ENCODE data around the gene RGS4.
A peak's percentile ranks its signal among the peaks of the same experiment; 100 is the strongest.
"Not testable (repeated sequence)": the region's sequence is repeated elsewhere in the genome, so short reads cannot be mapped to it uniquely, and the experiment has no call there.

Gene RGS4

DNA sequence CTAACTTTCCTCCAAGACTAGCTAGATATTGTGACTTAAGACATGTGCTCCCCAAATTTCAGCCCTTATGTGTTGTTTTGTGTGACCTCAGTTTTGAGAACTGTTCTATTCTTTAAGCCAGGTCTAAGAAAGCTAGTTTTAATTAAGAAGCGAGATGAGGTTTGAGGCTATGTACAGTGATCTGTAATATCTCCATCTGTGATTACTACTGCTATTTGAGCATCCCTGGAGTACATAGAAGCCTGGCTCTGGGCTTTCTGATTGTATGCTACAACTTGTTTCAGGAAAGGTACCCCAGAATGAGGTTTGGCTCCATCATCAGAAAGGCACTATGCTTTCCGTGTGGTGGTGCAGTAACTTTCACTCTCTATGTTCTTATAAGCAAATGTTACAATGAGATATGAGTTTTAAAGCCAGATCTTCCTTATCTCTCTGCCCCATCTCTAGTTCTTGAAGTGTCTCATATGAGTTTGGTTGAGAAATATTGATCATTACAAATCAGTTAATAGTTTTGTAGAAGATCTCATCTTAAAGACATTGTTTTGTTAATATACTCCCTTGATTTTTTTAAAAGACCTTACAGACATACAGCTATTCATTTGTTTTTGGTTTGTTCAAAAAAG, 605 bp downstream of the RGS4 start:
- no peak for DNase-seq

DNA sequence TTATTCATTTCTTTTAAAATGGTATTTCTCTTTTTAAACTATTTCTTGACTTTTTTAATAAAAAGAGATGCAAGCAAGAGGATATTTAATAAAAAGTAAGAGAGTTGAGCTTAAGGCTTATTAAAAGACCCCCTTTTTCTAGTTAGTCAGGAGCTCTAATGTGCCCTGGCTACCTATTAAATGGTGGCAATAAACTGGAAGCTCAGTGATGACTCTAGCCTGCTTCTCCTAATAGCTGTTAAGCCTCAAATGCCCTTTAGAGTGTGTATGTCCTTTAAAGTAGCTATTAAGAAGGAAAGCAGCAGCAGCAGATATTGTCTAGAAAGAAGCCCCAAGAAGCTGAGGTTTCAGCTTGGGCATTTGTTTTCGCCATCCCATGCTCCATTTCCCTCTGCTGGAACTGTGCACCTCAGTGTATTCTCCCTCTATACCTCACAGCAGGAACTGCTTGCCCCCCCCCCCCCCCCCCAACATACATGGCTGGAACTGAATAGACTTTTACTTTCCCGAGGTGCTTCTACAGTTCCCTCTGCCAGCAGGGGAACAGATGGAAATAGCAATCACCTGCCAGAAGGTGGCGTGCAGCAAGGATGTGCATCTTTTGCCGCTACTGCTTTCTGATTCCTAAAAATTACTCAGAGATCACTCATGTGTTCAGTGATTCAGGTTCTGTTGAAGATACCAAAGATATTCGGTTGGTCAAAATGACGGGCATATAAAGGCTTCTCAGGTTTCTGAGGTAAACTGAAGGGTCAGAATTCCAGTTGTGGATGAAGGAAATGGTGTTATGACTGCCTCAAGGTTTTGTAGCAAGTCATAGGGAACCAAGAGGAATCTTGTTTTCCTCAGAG, 2.5 kb downstream of the RGS4 start:
- DNase-seq, result peak; percentile 46

DNA sequence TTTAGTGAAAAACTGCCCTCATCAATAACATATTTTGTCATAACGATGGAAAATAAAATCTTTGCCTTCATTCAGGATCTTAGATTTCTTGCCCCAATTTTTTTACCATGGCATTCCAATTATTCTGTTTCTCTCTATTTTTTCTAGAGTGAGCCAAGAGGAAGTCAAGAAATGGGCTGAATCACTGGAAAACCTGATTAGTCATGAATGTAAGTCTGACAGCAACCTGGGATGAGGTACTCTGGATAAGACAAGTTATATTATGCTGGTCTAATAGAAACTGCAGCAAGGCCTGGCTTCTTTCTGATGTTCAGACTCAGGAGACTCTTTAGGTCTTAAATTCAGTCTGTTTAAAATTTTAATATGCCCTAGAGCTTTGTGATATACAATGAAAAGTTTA, 3.5 kb downstream of the RGS4 start:
- no peak for DNase-seq

DNA sequence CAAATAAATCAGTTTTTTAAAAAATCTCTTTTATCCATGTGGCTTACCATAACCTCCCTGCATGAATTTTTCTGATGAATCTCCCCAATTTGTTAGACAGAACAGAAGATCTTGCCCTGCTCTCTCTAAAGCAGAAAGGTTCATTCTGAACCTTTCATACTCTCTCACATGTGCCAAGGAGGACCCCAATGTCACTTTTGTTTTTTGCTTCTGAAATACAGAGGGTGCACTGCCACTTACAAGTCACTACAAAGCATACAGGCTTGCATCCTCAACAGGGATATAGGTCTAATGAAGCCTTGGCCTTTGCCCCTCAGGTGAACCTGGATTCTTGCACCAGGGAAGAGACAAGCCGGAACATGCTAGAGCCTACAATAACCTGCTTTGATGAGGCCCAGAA, 4.8 kb downstream of the RGS4 start:
- DNase-seq, result no peak

DNA sequence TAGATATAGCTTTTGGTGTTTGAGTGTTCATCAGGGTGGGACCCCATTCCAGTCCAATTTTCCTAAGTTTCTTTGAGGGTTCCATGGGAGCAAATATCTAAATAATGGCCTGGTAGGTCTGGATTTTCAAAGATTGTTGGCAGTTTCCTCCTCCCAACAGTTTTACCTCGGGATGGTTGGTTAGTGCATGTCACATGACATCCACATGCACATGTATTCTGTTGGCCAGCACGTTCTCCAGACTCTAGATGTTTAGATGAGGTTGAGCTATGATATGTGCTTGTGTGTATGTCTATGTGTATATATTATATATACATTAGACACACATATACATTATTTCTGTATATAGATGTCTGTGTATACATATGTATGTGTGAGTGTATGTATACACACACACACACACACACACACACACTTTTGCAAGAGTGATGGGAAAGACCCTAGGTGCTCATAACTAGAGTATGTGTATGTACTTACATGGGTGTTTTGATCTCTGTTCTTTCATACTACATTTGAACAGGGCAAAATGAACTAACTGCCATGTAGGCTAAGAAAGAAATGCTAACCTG, 5.6 kb downstream of the RGS4 start:
- DNase-seq, result no peak

DNA sequence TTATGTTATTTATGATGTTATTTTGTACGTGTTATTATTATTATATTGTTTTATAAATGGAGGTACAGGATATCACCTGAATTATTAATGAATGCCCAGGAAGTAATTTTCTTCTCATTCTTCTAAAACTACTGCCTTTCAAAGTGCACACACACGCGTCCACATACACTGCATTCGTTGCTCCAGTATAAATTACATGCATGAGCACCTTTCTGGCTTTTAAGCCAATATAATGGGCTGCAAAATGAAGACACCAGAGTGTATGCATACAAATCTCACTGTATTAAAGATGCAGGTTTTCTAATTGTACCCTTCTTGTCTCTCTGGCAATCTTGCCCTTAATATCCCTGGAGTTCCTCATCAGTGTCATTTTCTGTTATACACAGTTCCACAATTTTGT, 6.9 kb downstream of the RGS4 start:
- DNase-seq, result no peak

DNA sequence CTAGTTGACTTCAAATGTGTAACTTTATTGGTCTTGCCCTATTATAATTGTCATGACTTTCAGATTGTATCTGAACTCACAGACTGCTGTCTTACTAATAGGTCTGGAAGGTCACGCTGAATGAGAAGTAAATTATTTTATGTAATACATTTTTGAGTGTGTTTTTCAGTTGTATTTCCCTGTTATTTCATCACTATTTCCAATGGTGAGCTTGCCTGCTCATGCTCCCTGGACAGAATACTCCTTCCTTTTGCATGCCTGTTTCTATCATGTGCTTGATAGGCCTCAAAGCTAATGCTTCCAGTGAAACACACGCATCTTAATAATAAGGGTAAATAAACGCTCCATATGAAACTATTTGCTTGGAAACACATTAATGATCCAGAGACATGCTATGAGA, 7.3 kb downstream of the RGS4 start:
- no peak for DNase-seq

DNA sequence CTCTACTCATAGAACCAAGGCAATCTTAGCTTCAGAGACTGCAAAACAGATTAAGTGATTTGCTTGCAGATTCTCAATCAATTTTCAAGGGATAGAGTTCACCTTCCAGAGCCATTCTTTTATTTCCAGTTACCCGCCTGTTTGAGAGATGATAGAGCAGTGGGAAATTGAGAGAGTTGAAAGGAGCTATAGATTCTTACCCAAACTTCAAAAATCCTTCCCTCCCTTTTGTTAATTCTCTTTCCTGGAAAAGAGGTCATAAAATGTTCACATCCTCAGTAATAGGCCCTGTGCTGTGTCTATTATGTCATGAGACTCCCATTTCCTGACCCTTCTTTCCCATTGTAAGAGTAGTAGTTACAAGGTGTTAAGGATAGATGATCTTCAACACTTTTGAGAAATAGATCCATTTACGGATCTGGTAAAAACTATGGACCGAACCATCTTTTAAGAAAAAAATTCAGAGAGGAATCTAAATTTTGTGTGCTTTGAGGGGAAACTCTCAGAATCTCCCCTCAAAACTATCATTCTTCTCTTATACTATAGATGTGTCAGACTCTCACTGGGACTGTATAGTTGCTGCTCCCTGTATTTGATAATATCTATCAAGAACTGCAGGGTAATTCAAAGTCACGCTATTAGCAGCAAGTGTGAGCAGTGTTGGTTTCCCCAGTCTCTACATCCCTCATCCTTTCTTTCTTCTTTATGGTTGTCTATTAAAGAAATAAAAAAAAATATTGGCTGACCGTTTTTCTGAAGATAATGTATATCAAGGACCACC, 8.0 kb downstream of the RGS4 start:
- DNase-seq, result no peak

DNA sequence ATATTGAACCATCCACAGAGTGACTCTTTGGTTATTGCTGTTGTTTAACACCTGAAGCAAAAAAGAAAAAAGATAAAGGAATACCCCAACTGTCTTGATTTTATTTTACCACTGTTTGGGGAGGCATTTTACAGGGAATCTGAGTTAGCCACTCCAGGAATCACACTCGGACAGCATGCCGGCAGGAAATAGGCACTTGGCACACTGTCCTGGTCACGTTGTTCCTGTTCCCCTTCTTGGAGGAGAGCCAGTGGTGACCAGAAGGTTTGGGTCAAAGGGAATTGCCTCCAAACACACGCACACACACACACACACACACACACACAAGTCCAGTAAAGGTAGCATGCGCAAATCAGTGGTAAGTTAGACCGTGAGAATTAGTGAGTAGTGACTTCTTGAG, 13.8 kb downstream of the RGS4 start:
- no peak for DNase-seq

DNA sequence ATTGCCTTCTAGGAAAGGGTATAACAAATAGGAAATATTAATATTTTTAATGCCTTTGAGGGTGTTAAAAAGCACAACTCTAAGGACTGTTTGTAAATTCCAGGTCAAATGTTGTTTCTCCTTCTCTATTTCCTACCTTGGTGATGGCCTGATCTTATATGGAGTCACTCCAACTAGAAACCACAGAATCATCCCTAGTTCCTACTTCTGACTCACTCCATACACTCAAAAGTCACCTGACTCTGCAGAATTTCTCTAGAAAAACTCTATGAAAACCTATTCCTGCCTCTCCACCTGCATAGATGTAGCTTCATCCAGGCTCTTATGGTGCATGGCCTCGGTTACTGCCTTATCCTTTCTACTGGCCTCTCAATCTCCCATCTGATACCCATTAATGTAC, 14.5 kb downstream of the RGS4 start:
- no peak for DNase-seq

DNA sequence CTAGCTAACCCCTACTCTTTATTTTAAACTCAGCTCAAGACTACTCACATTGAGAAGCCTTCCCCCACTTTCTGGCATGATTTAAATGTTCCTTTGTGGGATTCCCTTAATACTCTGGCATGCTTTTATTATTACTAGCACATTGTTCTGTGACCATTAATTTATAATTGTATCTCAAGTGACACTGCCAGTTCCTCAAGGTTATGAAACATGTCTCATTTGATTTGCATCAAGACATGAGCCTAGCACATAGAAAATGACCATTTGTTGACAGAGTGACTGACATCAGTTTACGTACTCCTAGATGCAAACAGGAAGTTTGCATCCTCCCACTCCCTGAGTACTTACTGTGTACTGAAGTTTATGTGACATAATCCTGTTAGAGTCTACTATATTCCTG, 15.2 kb downstream of the RGS4 start:
- DNase-seq, result no peak

DNA sequence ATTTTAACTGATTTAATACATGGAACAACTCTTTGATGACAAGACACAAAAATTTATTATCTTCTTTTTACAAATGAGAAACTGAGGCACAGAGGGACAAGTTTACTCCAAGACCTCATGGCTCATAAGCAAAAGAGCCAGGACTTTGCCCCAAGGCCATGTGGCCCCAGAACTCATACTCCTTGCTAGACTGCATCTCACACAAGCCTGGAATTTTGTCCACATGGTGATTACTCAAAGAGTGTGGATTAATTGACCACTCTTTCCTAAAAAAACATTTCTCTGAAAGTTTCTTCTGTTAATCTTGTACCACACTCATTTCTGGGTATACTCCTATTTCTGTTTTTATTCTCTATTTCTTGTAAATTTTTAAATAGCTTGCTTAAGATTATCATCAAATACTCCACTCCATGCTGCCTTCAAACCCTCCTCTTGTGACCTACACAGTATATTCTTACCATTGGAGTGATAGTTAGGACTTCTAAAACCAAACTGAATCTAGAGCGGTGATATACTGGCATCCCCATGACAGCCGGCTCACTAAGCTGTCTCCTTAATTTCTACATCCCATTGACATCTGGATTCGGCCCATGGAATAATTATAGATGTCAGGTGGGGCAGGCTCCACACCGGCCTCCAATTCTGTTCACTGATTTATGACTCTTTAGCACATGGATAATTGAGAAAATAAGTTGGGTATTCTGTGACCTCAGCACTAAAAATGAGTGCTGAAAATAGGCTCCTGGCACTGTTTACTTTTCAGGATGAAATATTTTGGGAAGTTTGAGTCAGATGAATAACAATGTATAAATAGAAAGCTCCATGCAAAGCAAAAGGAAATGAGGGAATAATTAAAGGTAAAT, 16.1 kb downstream of the RGS4 start:
- DNase-seq, result peak; percentile 19

DNA sequence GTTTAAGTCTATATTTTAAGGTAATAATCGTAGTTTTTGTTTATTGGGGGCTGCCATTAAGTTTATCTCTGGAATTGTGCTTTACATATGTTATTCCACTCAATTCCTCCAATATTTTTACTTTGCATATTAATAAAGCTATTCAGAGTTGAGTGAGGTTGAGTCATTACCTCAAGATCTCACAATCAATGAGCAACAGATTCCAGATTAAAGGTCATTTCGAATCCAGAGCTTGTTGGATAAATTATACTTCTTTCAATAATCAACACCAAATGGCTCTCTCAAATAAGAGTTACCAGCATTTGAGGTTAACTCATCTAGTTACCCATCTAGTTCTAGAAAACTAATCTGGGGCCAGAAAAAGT, 16.7 kb downstream of the RGS4 start:
- DNase-seq, result no peak

DNA sequence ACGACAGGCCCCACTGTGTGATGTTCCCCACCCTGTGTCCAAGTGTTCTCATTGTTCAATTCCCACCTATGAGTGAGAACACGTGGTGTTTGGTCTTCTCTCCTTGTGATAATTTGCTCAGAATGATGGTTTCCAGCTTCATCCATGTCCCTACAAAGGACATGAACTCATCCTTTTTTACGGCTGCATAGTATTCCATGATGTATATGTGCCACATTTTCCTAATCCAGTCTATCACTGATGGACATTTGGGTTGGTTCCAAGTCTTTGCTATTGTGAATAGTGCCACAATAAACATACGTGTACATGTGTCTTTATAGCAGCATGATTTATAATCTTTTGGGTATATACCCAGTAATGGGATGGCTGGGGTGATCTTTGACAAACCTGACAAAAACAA, 20.0 kb downstream of the RGS4 start:
- not testable (repeated sequence) for DNase-seq

DNA sequence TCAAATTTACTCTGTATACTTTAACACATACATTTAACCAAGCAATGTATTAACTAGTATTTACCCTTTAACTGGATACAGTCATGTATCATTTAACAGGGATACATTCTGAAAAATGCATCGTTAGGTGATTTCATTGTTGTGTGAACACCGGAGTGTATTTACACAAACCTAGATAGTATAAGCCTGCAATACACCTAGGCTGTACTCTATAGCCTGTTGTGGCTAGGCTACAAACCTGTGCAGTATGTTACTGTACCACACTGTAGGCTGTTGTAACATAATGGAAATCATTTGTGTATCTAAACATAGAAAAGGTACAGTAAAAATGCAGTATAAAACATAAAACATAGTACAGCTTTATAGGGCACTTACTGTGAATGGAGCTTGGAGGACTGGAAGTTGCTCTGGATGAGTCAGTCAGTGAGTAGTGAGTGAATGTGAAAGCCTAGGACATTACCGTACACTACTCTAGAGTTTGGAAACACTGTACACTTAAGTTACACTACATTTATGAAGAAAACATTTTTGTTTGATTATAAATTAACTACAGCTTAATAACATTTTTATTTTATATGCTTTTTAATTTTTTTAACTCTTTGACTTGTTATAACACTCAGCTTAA, 21.3 kb downstream of the RGS4 start:
- DNase-seq, result no peak

DNA sequence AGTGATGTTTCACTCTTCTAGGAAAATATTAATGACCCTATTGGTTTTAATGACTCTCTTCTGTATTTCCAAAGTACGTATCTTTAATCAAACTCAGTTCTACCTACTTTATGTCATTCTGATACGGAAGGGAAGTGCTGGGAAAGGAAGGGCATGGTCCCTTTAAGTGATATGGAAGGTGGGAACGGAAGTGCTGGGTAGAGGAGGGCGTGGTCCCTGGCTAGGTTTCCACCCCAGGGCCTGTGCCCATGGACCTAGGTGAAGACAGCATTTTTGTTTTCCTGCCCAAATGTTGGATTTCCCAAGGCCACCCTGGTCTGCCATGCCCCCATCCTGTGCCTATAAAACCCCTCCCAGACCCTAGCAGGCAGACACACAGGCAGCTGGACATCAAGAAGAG, 24.0 kb downstream of the RGS4 start:
- DNase-seq, result no peak

DNA sequence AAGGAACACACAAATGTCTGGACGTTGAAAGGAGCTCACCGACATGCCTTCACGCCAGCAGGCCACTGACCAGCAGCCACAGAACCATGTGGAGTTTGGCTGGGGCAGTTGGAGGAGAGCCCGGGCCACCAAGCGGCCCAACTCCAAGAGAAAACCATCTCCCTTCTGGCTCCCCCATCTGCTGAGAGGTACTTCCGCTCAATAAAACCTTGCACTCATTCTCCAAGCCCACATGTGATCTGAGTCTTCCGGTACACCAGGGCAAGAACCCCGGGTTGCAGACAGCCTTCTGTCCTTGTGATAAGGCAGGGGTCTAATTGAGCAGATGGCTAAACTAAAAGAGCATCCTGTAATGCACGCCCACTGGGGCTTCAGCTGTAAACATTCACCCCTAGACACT, 24.4 kb downstream of the RGS4 start:
- no peak for DNase-seq

DNA sequence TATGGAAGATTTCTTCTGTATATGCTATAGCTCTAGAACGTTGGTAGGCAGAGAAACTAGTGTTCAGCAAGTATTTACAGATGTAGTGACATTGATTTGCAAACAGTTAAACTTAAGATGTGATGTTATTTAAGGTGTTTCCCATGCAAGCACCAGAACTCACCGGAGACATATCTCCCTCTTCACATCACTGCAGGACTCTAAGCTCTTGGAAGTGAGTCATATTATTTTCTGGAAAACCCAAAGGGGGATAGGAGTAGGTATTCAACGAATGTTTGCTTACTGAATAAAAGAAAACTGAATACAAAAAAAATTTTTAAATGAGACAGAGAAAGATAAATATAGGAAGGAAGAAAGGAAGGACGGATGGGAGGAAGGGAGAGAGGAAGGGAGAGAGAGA, 25.0 kb downstream of the RGS4 start:
- DNase-seq, result no peak

DNA sequence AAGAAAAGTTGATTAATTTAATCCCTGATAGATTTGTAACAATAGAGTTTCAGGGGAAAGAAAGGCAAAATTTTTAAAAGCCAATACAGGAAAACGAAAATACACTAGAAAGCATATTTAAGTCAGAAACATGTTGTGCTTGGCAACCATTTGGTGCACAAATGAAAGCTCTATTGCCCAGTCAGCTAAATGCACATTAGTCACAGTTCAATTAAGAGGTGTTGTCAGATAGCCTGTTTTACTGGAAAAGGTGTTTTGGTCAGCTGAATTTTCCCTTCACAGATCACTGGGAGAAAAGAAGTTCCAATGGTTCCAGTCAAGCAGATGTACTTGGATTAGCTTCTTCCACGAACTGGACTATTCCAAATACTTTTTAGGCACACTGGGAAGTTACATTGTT, 25.4 kb downstream of the RGS4 start:
- DNase-seq, result no peak

DNA sequence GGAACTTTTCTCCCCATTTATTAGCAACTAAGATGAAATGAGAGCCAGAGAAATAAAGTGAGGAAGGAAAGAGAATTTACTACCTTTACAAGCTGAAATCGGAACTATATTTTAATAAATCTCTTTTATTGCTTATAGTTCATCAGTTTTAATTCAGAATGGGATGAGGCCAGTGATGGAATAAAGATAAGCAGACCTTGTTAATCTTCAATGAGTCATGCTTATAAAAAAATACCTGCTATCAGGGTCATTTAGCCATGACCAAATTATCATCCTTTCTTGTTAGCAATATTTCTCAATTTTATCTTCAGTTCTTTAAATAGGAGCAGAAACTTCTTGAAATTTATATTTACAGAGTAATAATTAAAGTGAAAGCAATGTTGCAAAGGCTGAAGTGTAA, 26.1 kb downstream of the RGS4 start:
- DNase-seq, result no peak

DNA sequence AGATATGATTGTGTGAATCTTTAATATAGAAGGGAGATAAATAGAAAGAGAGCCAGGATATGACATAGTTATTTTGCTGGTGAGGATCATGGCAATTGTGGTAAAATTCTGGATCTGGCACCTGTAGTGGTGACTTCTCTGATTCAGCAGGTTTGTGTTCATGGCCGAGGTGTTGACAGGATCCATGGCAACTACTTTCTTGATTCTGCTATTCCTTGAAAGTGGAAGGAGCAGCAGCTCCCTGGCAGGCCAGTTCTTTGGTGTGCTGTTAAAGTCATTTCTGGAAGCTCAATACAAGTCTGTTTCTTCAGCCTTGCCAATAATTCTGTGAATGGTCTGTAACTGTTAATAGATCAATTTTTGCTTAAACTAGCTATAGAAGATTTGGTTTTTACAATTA, 33.4 kb downstream of the RGS4 start:
- no peak for DNase-seq

DNA sequence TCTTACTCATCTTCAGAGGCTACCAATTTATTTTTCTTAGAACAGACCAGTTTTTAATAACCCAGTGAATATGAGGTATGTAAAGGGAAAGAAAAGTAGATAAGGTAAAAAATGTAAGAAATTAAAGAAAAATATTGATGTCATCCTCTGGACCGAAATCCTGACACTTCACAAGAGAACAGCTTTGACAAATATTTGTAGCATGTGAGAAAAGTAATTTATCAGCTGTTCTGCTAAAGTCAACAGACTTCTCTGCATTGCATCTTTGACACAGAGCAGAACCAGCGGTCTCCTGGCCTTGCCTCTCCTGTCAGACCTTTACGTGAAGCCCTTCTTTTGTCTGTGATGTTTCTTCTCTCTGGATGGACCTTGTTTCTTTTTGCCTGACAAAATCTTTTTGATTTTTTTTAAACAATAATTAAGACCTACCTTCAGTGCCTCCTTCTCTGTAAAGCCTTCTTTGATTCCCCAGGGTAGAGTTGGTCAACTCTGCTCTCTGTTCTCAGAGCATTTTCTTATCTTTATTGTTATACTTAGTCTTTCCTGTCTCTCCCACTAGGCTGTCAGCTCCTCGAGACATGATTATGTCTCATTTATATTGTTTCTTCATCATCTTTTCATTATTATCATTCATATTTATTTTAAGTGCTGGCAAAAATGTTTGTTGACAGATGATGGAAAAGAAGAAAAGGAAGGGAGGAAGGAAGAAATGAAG, 35.4 kb downstream of the RGS4 start:
- DNase-seq, result no peak

Measured in NCI-H1105 treated with DMSO at 0.1 percent for 48 hours (cell line).